HG02840 (cell line): ENCODE measurements around the gene MIGA2.
"Not testable (repeated sequence)": the region's sequence is repeated elsewhere in the genome, so short reads cannot be mapped to it uniquely, and the experiment has no call there.

Experiments used
- ATAC-seq: cut with Tn5 transposase; IDR thresholded peaks from one replicate; pipeline ENCODE4 v1.9.1; 2021; ENCODE audit warnings: mild to moderate bottlenecking, moderate library complexity, moderate number of reproducible peaks; ENCODE audit not compliant: unreplicated experiment, low FRiP score

MIGA2 gene

GRCh38 chr9:129036241-129036922 lies at the start of gene MIGA2:
Gene MIGA2 (plus strand): TSS chr9:129036626. CDS start chr9:129040595, 3,969 bp downstream.
- peak; percentile 98 for ATAC-seq

- ATAC-seq, result no peak
These were observed 49.8 kb upstream of the MIGA2 start for GRCh38 chr9:128986671-128987070.

- no peak for ATAC-seq
These were observed 48.6 kb upstream of the MIGA2 start for GRCh38 chr9:128987805-128988204.

- no peak for ATAC-seq
These were observed 43.4 kb upstream of the MIGA2 start for GRCh38 chr9:128992995-128993394.

GRCh38 chr9:128995791-128996190 lies 40.6 kb upstream of the MIGA2 start:
- no peak for ATAC-seq

GRCh38 chr9:128998462-128998861 lies 38.0 kb upstream of the MIGA2 start:
- ATAC-seq, result no peak

GRCh38 chr9:128999581-129000206 lies 36.7 kb upstream of the MIGA2 start:
- no peak for ATAC-seq

GRCh38 chr9:129001504-129002325 lies 34.7 kb upstream of the MIGA2 start:
- ATAC-seq, result no peak

GRCh38 chr9:129002992-129003391 lies 33.4 kb upstream of the MIGA2 start:
- ATAC-seq, result no peak

GRCh38 chr9:129004173-129004572 lies 32.3 kb upstream of the MIGA2 start:
- ATAC-seq, result not testable (repeated sequence)

GRCh38 chr9:129005336-129005997 lies 31.0 kb upstream of the MIGA2 start:
- no peak for ATAC-seq

GRCh38 chr9:129006328-129007034 lies 29.9 kb upstream of the MIGA2 start:
- no peak for ATAC-seq

GRCh38 chr9:129007035-129007765 lies 29.2 kb upstream of the MIGA2 start:
- ATAC-seq, result no peak

- no peak for ATAC-seq
These were observed 28.5 kb upstream of the MIGA2 start for GRCh38 chr9:129007766-129008468.

GRCh38 chr9:129008469-129008965 lies 27.9 kb upstream of the MIGA2 start:
- no peak for ATAC-seq

- no peak for ATAC-seq
These were observed 27.3 kb upstream of the MIGA2 start for GRCh38 chr9:129008986-129009583.

GRCh38 chr9:129009584-129010141 lies 26.8 kb upstream of the MIGA2 start:
- no peak for ATAC-seq
